HG03108 (cell line): Measurements from ENCODE around the gene IL21R.

ENCODE experiments used
- ATAC-seq: cut with Tn5 transposase; IDR thresholded peaks from one replicate; pipeline ENCODE4 v1.9.1; 2021; ENCODE audit warnings: moderate library complexity; ENCODE audit not compliant: unreplicated experiment

IL21R gene

GRCh38 chr16:27482397-27483087 lies 80.6 kb downstream of the IL21R start:
- ATAC-seq = no peak

DNA sequence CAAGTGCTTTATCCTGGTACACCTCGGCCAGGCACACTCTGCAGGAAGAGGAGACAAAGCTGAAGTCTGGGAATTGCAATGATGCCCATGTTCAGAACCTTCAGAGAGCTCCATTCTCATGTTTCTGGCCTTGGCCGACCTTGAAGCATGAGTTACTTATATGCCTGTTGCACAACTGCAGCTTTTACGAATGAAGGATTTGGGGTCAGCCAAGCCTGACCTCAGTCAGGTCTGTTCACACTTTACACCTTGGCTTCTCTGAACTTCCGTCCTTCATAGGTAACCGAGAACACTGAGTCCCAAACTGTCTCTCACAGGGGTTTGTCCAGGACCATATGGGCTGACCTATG lies 81.1 kb downstream of the IL21R start:
- no peak for ATAC-seq

DNA sequence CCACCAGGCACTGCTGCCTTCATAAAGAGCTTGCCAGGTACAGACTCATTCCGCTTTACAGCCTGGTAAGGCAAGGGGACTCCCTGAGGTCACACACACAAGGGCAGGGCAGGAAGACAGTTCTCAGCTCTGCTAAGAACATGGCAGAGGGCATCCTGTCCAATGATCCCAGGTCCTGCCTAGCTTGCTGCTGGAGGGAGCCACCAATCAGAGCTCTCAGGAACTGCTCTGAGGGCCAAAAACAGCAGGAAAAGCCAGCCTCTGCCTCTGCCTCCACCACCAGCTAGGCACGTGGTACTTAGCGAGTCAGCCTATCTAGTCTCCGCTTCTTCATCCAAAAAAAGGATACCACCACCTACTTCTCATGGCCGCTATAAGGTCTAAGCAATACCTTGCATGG lies 81.7 kb downstream of the IL21R start:
- ATAC-seq = no peak

GRCh38 chr16:27485126-27485525 lies 83.2 kb downstream of the IL21R start:
- ATAC-seq = no peak

DNA sequence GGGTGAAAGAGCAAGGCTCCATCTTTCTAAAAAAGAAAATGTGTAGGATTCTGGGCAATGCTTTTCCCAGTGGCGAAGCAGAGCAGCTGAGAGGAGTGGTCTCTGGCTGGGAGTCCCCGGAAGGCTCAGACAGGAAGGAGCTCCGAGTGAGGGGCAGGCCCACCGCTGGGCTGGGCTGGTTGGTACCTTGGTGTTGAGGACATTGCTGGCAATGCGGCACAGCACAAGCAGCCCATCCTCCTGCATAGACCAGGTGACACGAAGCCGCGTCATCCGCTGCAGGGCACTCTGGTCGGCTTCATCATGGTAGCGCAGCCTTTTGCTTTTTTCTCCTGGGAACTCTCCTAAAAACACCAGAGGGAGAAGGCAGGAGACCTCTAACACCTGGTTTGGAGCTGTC lies 83.8 kb downstream of the IL21R start:
- ATAC-seq = no peak

DNA sequence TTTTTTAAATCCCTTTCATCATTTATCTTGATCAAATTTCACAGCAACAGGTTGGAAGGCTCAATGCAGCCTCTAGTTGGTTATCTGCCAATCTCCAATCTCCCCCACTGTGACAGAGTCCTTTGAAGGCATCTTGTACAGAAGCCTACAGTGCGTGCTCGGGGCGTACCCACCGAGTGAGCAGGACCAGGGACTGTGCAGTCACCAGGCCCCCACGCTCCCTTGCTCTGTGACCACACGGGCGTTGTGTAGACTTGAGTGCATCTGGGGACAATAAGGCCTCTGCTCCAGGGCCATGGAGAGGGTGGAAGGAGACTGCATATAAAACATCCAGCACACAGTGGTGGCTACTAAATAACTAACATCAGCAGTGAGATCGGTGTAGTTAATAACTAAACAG lies 84.4 kb downstream of the IL21R start:
- no peak for ATAC-seq

GRCh38 chr16:27486760-27487159 lies 84.8 kb downstream of the IL21R start:
- ATAC-seq = no peak

DNA sequence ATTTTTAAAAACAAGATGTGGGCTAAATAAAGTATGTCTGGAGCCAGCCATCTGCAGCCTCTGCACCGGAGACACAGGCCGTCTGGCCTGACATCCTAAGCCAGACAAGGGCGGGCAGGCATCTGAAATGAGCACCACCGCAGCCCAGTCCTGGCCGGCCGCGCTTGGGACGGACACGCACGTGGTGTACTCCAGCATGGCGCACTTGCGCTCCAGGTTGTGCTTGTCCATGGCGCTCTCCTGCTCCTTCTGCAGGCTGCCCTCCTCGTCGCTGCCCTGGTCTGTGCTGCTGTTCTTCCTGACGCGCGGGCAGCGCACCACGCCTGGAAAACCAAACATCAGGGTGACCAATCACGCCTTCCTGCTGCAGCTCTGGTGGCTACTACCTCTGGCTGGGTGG lies 87.4 kb downstream of the IL21R start:
- no peak for ATAC-seq

DNA sequence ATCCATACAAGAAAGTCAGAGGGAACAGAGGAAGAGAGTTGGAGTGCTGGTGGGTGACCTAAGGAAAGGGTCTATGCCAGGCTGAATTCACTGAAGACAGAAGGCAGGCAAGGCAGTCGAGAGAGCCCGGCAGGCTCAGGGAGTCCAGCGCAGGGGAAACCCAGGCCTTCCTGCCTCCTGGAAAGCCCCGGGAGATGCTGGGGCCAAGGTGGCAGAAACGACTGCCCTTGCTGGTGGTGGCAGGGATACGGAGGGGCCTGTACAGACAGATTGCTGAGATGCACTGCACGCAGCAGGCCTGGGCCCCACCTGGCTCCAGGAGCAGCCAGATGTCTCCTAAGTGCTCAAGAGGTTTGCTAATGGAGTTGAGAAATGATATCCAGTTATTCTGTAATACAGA lies 87.9 kb downstream of the IL21R start:
- ATAC-seq = no peak

DNA sequence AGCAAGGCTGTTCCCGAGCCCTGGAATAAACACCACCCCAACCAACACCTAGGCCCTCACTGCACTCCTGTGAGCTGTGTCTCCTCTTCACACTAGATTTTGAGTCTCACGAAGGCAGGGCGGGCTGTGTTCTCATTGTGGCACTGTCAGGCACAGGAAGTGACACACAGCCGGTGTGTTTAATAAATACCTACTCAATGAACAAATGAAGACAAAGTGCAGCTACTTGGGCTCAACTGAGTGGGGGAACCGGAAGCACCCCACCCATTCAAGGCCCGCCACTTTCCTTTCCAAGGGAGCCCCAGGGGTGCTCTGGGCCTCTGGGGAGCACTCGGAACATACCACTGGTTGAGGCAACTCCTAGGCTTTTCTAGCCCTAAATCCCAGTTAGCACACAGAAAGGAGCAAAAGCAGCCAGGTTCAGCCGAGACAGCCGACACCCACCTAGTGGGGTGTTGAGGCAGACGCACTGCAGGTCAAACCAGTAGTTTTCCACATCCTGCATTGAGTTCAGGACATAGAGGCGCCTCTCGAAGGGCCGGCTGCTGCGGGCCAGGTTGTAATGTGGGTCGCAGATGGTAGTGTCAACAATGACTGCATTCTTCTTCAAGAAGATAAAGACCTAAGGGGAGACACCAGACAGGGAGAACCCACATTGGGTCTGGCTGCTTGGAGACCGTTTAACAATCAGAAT lies 90.1 kb downstream of the IL21R start:
- no peak for ATAC-seq

- ATAC-seq = no peak
These were observed 90.6 kb downstream of the IL21R start for GRCh38 chr16:27492588-27492979.

GRCh38 chr16:27495191-27495590 lies 93.2 kb downstream of the IL21R start:
- no peak for ATAC-seq

GRCh38 chr16:27498031-27498825 lies 96.3 kb downstream of the IL21R start:
- no peak for ATAC-seq

- no peak for ATAC-seq
These were observed 97.1 kb downstream of the IL21R start for GRCh38 chr16:27498916-27499658.

DNA sequence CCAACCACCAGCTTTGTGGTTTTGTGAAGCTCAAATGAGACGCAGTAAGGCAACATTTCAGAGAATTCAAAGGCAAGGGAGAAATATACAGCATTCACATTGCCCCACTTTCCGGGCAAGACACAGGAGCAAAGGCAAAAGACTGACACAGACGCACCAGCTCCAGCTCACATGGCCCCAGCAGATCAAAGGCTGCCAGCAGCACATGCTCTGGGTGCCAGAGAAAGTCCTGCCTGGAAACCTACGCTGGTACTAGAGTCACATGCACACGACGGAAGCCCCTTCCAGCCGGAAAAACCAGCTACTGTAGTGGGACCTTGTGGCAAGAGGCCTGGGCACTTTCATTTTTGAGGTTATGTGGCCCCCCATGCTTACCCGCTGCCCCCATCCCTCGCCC lies 97.7 kb downstream of the IL21R start:
- no peak for ATAC-seq

DNA sequence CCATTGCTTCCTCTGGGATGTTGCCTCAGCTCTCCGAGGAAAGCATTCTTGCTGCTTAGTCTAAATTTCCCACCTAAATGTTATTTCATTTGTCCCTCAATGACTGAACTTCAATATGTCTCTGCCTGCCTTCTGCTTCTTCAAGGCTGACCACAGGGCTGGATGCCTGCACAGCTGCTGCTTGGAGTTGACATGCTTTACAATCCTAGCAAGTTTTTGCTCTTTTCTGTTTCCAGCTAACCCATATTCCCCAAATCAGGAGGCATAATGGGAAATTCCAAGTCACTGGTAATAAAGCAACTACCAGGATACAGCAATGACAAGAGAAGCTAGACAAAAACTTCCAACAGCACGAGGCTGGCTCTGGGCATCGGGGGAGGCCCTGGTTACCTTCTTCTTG lies 98.8 kb downstream of the IL21R start:
- ATAC-seq = no peak
